DND-41 (cell line): Measurements from ENCODE around the gene BAHCC1.

Source experiments
- ATAC-seq: fragments of 200-7000 bp; cut with Tn5 transposase; 3 replicates; pipeline ENCODE4 v1.9.1; 2021; ENCODE audit warnings: low read depth; ENCODE audit not compliant: insufficient read depth
- DNase-seq: peaks from one replicate; pipeline ENCODE4 v3.0.0-alpha.2; 2020
- H2AFZ ChIP-seq: 2 replicates; pipeline ENCODE4 v1.6.0; 2012; ENCODE audit warnings: low read depth, low read length
- H3K27ac ChIP-seq: 2 replicates; pipeline ENCODE4 v1.5.1; 2012; ENCODE audit warnings: low read length, inconsistent platforms
- H3K27me3 ChIP-seq: fragments of 200-600 bp; sonication (generic); 2 replicates; pipeline ENCODE4 v1.6.0; 2012; ENCODE audit warnings: low read length, mild to moderate bottlenecking, inconsistent platforms; ENCODE audit not compliant: insufficient read depth, poor library complexity
- H3K36me3 ChIP-seq: 2 replicates; pipeline ENCODE4 v1.5.1; 2012; ENCODE audit warnings: low read length, inconsistent platforms; ENCODE audit not compliant: insufficient read depth
- H3K4me1 ChIP-seq: 2 replicates; pipeline ENCODE4 v1.5.1; 2012; ENCODE audit warnings: mild to moderate bottlenecking, low read length; ENCODE audit not compliant: insufficient read depth
- H3K4me2 ChIP-seq: 2 replicates; pipeline ENCODE4 v1.6.0; 2012; ENCODE audit warnings: mild to moderate bottlenecking, moderate library complexity, low read length, inconsistent platforms; ENCODE audit not compliant: insufficient read depth
- H3K4me3 ChIP-seq, 2 experiments: fragments of 200-600 bp in 1 of 2; shearing (Covaris generic) in 1 of 2; 2 replicates each; pipeline ENCODE4 v1.5.1; 2012 to 2016; ENCODE audit warnings: inconsistent platforms in 2 of 2, low read length in 2 of 2, mild to moderate bottlenecking in 2 of 2, low read depth in 1 of 2, moderate library complexity in 1 of 2
- H3K79me2 ChIP-seq: 2 replicates; pipeline ENCODE4 v1.6.0; 2012; ENCODE audit warnings: low read length, inconsistent platforms; ENCODE audit not compliant: insufficient read depth
- H3K9ac ChIP-seq: 2 replicates; pipeline ENCODE4 v1.6.0; 2012; ENCODE audit warnings: low read depth, mild to moderate bottlenecking, inconsistent platforms, low read length, moderate library complexity
- H3K9me3 ChIP-seq: 2 replicates; pipeline ENCODE4 v1.5.1; 2012; ENCODE audit warnings: low read length, moderate library complexity, mild to moderate bottlenecking, inconsistent platforms; ENCODE audit not compliant: insufficient read depth, severe bottlenecking
- H4K20me1 ChIP-seq: 2 replicates; pipeline ENCODE4 v1.6.0; 2012; ENCODE audit warnings: low read length; ENCODE audit not compliant: insufficient read depth
- EZH2 ChIP-seq: IDR thresholded peaks from 3 replicates; pipeline ENCODE4 v1.6.1; 2012; ENCODE audit warnings: borderline replicate concordance, low read depth, mild to moderate bottlenecking, moderate library complexity, low read length, inconsistent platforms; ENCODE audit not compliant: severe bottlenecking
- TF ChIP-seq, protein P1 (sequence below): IDR thresholded peaks from 2 replicates; pipeline ENCODE4 v1.5.1; 2012; ENCODE audit warnings: borderline replicate concordance, low read length, moderate library complexity, mild to moderate bottlenecking; ENCODE audit not compliant: poor library complexity, severe bottlenecking; ENCODE audit errors: extremely low read depth

The BAHCC1 gene

DNA sequence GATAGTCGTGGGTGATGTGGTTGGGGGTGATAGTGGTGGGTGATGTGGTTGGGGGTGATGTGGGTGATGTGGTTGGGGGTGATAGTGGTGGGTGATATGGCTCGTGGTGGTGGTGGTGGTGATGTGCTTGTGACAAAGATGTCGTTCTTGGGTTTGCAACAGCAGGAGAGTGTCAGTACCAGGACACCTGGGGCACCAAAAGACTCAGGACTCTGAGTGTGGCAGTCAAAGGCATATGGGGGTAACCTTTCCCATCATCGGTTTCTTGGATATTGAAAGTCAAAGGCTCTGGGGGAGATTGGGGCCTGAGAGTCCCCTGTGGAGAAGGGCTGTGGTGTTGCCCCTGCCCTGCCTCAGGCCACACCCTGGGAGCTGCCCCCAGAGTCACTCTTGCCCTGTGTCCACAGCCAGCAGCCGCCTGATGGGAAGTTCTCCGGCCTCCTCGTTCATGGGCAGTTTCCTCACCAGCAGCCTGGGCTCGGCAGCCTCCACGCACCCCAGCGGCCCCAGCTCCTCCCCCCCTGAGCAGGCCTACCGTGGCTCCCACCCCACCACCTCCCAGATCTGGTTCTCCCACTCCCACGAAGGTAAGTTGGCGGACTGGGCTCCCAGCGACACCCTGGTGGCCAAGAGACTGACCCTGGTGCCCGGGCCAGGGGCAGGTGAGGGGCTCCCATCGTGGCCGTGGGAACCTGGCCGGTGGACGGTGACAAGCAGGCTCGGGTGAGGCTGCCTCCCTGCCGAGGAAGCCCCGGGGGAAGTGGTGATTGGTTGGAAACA lies 31.3 kb downstream of the BAHCC1 start:
- Histone ChIP-seq H3K79me2 (0 out of 2 replicates have a peak, but pooled peaks cover 2% of the 10 kb centered on the region), H3K4me1 (peaks cover 38% of the 10 kb centered on the region), H4K20me1 (peaks cover 6% of the 10 kb centered on the region), H3K4me3 (no peak overlapping the region; a peak in 1 of 4 replicates), H3K9ac (peak overlapping the region; percentile 64), H3K36me3 (no peaks in the 10 kb centered on the region), H3K27ac (peak overlapping the region; percentile 93), H2AFZ (no peak overlapping the region), H3K9me3 (peaks cover 17% of the 10 kb centered on the region), H3K4me2 (no peak overlapping the region; the same call in 1 of the 2 replicates), H3K27me3 (no peaks in the 10 kb centered on the region)
- DNase-seq: no peak
- ATAC-seq: no peak
- TF ChIP-seq, protein P1, sequence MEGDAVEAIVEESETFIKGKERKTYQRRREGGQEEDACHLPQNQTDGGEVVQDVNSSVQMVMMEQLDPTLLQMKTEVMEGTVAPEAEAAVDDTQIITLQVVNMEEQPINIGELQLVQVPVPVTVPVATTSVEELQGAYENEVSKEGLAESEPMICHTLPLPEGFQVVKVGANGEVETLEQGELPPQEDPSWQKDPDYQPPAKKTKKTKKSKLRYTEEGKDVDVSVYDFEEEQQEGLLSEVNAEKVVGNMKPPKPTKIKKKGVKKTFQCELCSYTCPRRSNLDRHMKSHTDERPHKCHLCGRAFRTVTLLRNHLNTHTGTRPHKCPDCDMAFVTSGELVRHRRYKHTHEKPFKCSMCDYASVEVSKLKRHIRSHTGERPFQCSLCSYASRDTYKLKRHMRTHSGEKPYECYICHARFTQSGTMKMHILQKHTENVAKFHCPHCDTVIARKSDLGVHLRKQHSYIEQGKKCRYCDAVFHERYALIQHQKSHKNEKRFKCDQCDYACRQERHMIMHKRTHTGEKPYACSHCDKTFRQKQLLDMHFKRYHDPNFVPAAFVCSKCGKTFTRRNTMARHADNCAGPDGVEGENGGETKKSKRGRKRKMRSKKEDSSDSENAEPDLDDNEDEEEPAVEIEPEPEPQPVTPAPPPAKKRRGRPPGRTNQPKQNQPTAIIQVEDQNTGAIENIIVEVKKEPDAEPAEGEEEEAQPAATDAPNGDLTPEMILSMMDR: no peak
- no peak for TF ChIP-seq EZH2

DNA sequence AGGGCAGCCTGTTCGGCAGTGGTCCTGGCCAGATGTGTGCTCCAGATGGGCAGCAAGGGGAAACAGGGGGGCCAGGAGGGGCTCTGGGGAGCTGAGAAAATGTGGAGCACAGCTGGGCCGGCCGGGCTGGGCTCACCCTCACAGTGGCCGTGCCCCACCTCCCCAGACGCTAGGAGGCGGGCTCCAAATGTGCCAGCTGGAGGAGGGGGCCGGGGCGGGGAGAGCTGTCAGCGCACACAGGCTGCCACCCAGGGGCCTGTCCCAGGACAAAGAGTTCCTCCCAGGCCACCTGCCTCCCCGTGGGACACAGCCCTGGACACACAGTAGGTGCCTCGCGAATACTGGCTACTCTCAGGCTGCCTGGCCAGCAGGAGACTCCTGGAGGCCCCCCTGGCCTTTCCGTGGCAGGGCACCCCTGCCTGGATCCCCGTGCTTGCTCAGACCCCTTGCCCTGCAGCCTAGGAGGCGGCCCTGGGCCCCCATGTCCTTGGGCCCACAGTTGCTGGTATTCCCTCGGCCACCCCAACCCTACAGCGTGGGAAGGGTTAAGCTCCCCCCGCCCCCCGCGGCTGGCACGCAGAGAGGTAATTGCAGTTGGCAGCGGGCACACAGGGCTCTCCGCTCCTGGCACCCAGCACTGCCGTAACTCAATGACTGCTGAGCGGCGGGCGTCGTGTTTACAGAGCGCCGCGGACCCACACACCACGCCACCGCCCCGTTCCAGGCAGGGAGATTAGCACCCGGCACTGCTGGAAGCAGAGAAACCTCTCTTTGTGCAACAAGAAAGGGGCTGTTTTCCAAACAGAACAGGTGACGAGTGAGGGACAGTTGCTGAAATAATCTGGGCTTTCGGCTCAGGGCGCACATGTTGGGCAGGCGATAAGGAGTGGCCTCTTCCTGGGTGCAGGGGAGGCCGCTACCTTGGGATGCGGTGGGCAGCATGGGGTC lies 32.2 kb downstream of the BAHCC1 start:
- DNase-seq: peak; percentile 83
- peak overlapping the region in 1 of 2 experiments; percentile 48; a peak in 2 of 4 replicates for H3K4me3 ChIP-seq
- no peak for TF ChIP-seq EZH2
- TF ChIP-seq, protein P1: no peak

DNA sequence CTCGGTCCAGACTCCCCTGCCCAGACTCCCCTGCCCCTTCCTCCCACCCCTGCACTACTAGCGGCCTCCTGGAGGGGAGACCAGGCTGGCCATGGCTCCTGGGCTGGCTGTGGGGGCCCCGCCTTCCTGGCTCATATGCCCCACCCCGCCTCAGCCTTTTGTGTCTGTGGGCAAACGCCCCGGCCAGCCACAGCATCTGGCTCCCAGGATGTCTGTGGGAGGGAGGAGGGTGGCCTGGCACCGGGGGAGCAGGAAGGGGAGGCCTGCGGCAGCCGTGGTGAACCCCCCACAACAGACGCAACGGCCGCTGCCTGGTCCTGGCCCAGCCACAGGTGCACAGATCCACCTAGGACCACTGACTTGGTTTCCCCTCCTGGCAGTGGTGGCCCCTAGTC lies 32.9 kb downstream of the BAHCC1 start:
- Histone ChIP-seq H3K27ac (peak overlapping the region; percentile 93), H3K9me3 (peaks cover 17% of the 10 kb centered on the region), H3K36me3 (no peaks in the 10 kb centered on the region), H3K9ac (peak overlapping the region; percentile 64), H3K4me3 (peak overlapping the region in 1 of 2 experiments; percentile 48; a peak in 2 of 4 replicates), H3K4me2 (peak overlapping the region; percentile 67), H3K4me1 (peaks cover 38% of the 10 kb centered on the region), H4K20me1 (peaks cover 12% of the 10 kb centered on the region), H3K27me3 (no peaks in the 10 kb centered on the region), H3K79me2 (0 out of 2 replicates have a peak, but pooled peaks cover 2% of the 10 kb centered on the region), H2AFZ (no peak overlapping the region)
- peak; percentile 95 for DNase-seq
- peak; percentile 57 for ATAC-seq
- TF ChIP-seq EZH2: no peak
- TF ChIP-seq, protein P1: peak; percentile 5

More for the DNA sequence above, 32.2 kb downstream of the BAHCC1 start:
- Histone ChIP-seq H3K9me3 (peaks cover 17% of the 10 kb centered on the region), H4K20me1 (peaks cover 12% of the 10 kb centered on the region), H3K4me2 (peak overlapping the region; percentile 67), H3K79me2 (0 out of 2 replicates have a peak, but pooled peaks cover 2% of the 10 kb centered on the region), H3K27me3 (no peaks in the 10 kb centered on the region), H3K9ac (peak overlapping the region; percentile 64), H3K4me1 (peaks cover 38% of the 10 kb centered on the region), H3K27ac (peak overlapping the region; percentile 93), H2AFZ (0 out of 2 replicates have a peak overlapping the region, but pooled peaks have one; percentile 19), H3K36me3 (no peaks in the 10 kb centered on the region)
- ATAC-seq: peak; percentile 17
